Embryonic facial prominence (tissue), 1 donor: ENCODE measurements around the gene NYAP1.
"Not testable (repeated sequence)": the region's sequence is repeated elsewhere in the genome, so short reads cannot be mapped to it uniquely, and the experiment has no call there.

Experiments
- DNase-seq: peaks from one replicate; pipeline ENCODE4 v3.0.0-alpha.2; 2016; ENCODE audit errors: extremely low spot score

The NYAP1 gene

GRCh38 chr7:100483722-100484672 lies at the start of gene NYAP1:
Gene NYAP1, plus strand, starts transcription at chr7:100483927. Its CDS starts 1,385 bp downstream, at chr7:100485312.
- no peak for DNase-seq

- no peak for DNase-seq
These were observed 49.2 kb upstream of the NYAP1 start for GRCh38 chr7:100434297-100435144.

- no peak for DNase-seq
These were observed 48.1 kb upstream of the NYAP1 start for GRCh38 chr7:100435401-100436304.

- DNase-seq = no peak
These were observed 46.3 kb upstream of the NYAP1 start for GRCh38 chr7:100437150-100438100.

GRCh38 chr7:100438172-100438571 lies 45.6 kb upstream of the NYAP1 start:
- no peak for DNase-seq

- DNase-seq = not testable (repeated sequence)
These were observed 45.0 kb upstream of the NYAP1 start for GRCh38 chr7:100438731-100439130.

- not testable (repeated sequence) for DNase-seq
These were observed 44.5 kb upstream of the NYAP1 start for GRCh38 chr7:100439244-100439643.

- DNase-seq = no peak
These were observed 41.8 kb upstream of the NYAP1 start for GRCh38 chr7:100441641-100442535.

GRCh38 chr7:100443096-100443840 lies 40.5 kb upstream of the NYAP1 start:
- no peak for DNase-seq

- no peak for DNase-seq
These were observed 39.1 kb upstream of the NYAP1 start for GRCh38 chr7:100444311-100445278.

GRCh38 chr7:100446040-100446439 lies 37.7 kb upstream of the NYAP1 start:
- DNase-seq = no peak

GRCh38 chr7:100447363-100447762 lies 36.4 kb upstream of the NYAP1 start:
- not testable (repeated sequence) for DNase-seq

- no peak for DNase-seq
These were observed 34.4 kb upstream of the NYAP1 start for GRCh38 chr7:100449190-100449795.

- no peak for DNase-seq
These were observed 31.2 kb upstream of the NYAP1 start for GRCh38 chr7:100452513-100452912.

- DNase-seq = not testable (repeated sequence)
These were observed 29.9 kb upstream of the NYAP1 start for GRCh38 chr7:100453854-100454253.

- DNase-seq = no peak
These were observed 28.5 kb upstream of the NYAP1 start for GRCh38 chr7:100455206-100455605.

GRCh38 chr7:100456562-100456961 lies 27.2 kb upstream of the NYAP1 start:
- no peak for DNase-seq
